ENCODE results near the gene SLC18A3. TPM values are rescaled to one million over a fixed set of nuclear protein-coding genes. Genes with fewer than 3 reads are reported as not detected.

SLC18A3 gene
- total RNA-seq, 4 donors from 2014 or later = not detected

- WGBS, 2 donors = 30 to 36% methylated on average over 3 of the region's 3 CpGs
- no peak for TF ChIP-seq POLR2A (IDR thresholded peaks at IDR 0.05)
- no peak for TF ChIP-seq CTCF (IDR thresholded peaks at IDR 0.05)
- no peak overlapping the region for H3K4me3 ChIP-seq (ENCODE audit: low read depth, poor library complexity, severe bottlenecking)
- DNase-seq (ENCODE audit: low spot score in 2 of 2) = no peak
- intact Hi-C loops (cut with DNase I; ENCODE audit: low total_unique reads) = no loop called here
These were observed 41.0 kb upstream of the SLC18A3 start for GRCh38 chr10:49569031-49569631.

- intact Hi-C loops (cut with DNase I; ENCODE audit: low total_unique reads) = no loop called here
- TF ChIP-seq CTCF (IDR thresholded peaks at IDR 0.05) (no peak), POLR2A (IDR thresholded peaks at IDR 0.05) (no peak)
- H3K4me3 ChIP-seq (ENCODE audit: low read depth, poor library complexity, severe bottlenecking) = no peak overlapping the region
- DNase-seq (ENCODE audit: low spot score in 2 of 2) = no peak
- 46 to 53% methylated on average over 2 of the region's 2 CpGs for WGBS, 2 donors
These were observed 38.7 kb upstream of the SLC18A3 start for GRCh38 chr10:49571388-49571787.

GRCh38 chr10:49572594-49573114 lies 37.5 kb upstream of the SLC18A3 start:
- TF ChIP-seq POLR2A (IDR thresholded peaks at IDR 0.05) (no peak), CTCF (IDR thresholded peaks at IDR 0.05) (no peak)
- DNase-seq (ENCODE audit: low spot score in 2 of 2) = no peak
- WGBS, 2 donors = 75 to 76% methylated on average over 9 of the region's 9 CpGs
- H3K4me3 ChIP-seq (ENCODE audit: low read depth, poor library complexity, severe bottlenecking) = no peak overlapping the region
- intact Hi-C loops (cut with DNase I; ENCODE audit: low total_unique reads) = no loop called here

GRCh38 chr10:49575489-49576072 lies 34.5 kb upstream of the SLC18A3 start:
- TF ChIP-seq POLR2A (IDR thresholded peaks at IDR 0.05) (no peak), CTCF (IDR thresholded peaks at IDR 0.05) (no peak)
- intact Hi-C loops (cut with DNase I; ENCODE audit: low total_unique reads) = no loop called here
- 82 to 84% methylated on average over 11 of the region's 11 CpGs for WGBS, 2 donors
- H3K4me3 ChIP-seq (ENCODE audit: low read depth, poor library complexity, severe bottlenecking) = no peak overlapping the region
- no peak for DNase-seq (ENCODE audit: low spot score in 2 of 2)

DNA sequence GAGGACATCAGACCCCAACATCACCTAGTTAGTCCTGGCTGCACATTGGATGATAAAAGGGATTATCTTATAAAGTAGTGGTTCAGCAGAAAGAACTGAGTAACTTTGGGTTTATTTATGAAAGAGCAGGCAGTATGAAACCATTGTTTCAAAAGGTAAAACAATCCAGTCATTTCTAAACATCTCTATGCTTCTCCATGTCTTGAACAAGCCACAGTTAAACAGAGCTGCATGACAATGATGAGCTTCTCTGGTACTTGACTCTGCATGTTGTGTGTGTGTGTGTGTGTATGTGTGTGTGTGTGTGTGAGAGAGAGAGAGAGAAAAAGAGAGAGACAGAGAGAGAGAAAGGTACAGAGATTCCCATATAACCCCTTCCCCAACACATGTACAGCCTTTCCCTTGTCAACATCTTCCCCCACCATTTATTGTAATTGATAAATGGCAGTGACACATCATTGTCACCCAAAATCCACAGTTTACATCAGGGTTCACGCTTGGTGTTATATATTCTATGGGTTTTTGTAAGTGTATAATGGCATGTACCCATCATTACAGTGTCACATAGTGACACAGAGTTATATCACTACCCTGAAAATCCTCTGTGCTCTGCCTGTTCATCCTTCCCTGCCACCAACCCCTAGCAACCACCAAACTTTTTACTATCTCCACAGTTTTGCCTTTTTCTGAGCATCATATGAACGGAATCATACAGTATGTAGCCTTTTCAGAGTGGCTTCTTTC lies 32.8 kb upstream of the SLC18A3 start:
- no peak for DNase-seq (ENCODE audit: low spot score in 2 of 2)
- WGBS, 2 donors = 79 to 85% methylated on average over 2 of the region's 2 CpGs
- TF ChIP-seq POLR2A (IDR thresholded peaks at IDR 0.05) (no peak), CTCF (IDR thresholded peaks at IDR 0.05) (no peak)
- intact Hi-C loops (cut with DNase I; ENCODE audit: low total_unique reads) = no loop called here
- H3K4me3 ChIP-seq (ENCODE audit: low read depth, poor library complexity, severe bottlenecking) = no peak overlapping the region
